GM12892 (cell line): Measurements from ENCODE around the gene PGLYRP3.

Experiments
- POLR2A ChIP-seq: IDR thresholded peaks from 2 replicates; pipeline ENCODE4 v1.6.1; 2011; ENCODE audit warnings: low read depth, low read length, control low read depth
- POLR2AphosphoS5 ChIP-seq: IDR thresholded peaks from 2 replicates; pipeline ENCODE4 v1.6.1; 2011; ENCODE audit warnings: low read depth, low read length, control low read depth

DNA sequence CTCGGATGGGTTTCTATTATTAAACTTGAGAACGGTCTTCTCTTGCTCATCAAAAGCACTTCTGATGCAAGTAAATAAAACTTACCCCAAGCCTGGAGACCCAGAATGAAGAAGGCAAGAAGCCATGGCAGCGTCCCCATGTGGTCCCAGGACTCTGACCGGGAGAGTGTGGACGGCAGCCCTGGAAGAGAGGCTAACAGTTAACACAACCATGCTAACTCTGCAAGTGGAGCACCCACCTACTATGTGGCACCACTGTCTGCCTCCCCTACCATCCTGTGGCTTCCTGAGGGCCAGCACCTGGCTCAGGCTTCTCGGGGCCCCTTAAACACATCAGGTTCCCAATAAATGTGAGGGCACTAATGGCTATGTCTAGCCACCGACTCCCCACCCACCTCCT is 2.2 kb downstream of the PGLYRP3 start:
- TF ChIP-seq POLR2A (no peak), POLR2AphosphoS5 (no peak)
